ENCODE measurements around the gene ZNF367. TPM values are rescaled to one million over a fixed set of nuclear protein-coding genes. Genes with fewer than 3 reads are reported as not detected.

The ZNF367 gene
- total and polyA plus RNA-seq, 9 of the 15 experiments (the other 6 are each of a cell fraction or from before 2014, with no cell fraction given) = 2.7 to 14.4 (median 10.0) TPM

GRCh38 chr9:96418083-96418919 lies at the start of gene ZNF367 (continued):
- TF ChIP-seq VEZF1 (CRISPR knock-in tag; IDR thresholded peaks at IDR 0.05) (peak; percentile 96), MCM2 (IDR thresholded peaks at IDR 0.05; ENCODE audit: low read depth) (no peak), ZNF780A (CRISPR knock-in tag; IDR thresholded peaks at IDR 0.05) (no peak), ZBTB26 (CRISPR knock-in tag; IDR thresholded peaks at IDR 0.05) (no peak), E2F6 (IDR thresholded peaks at IDR 0.05; ENCODE audit: borderline replicate concordance in 1 of 2, extremely low read depth in 1 of 2, insufficient read depth in 1 of 2, insufficient read length in 1 of 2, low read depth in 1 of 2, low read length in 1 of 2, poor library complexity in 1 of 2, severe bottlenecking in 1 of 2) (peak; percentile 91 to 95)
- TF ChIP-seq, protein P1, sequence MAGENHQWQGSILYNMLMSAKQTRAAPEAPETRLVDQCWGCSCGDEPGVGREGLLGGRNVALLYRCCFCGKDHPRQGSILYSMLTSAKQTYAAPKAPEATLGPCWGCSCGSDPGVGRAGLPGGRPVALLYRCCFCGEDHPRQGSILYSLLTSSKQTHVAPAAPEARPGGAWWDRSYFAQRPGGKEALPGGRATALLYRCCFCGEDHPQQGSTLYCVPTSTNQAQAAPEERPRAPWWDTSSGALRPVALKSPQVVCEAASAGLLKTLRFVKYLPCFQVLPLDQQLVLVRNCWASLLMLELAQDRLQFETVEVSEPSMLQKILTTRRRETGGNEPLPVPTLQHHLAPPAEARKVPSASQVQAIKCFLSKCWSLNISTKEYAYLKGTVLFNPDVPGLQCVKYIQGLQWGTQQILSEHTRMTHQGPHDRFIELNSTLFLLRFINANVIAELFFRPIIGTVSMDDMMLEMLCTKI (IDR thresholded peaks at IDR 0.05; ENCODE audit: partially characterized antibody) = no peak

All from K562 (cell line).